Measurements from ENCODE around the gene MLN. TPM values are rescaled to one million over a fixed set of nuclear protein-coding genes. Genes with fewer than 3 reads are reported as not detected.

The MLN gene
- total RNA-seq, 1 experiment from 2014 or later = not detected

GRCh38 chr6:33789550-33789895 is 14.3 kb downstream of the MLN start:
- peaks cover 85 to 88% of the 10 kb centered on the region in 2 experiments for H3K4me1 Mint-ChIP-seq
- Histone ChIP-seq H2AFZ (ENCODE audit: low read length) (no peak overlapping the region), H3K23ac (ENCODE audit: insufficient read length, low read depth, low read length) (no peak overlapping the region), H2BK12ac (ENCODE audit: insufficient read length, low read depth, low read length) (no peak overlapping the region), H3K9me3 (ENCODE audit: control insufficient read depth, low read depth, low read length) (no peaks in the 10 kb centered on the region), H3K27ac (ENCODE audit: insufficient read length, low read depth, low read length) (no peak overlapping the region), H3K4me2 (ENCODE audit: insufficient read depth, insufficient read length, low read length) (peak overlapping the region; percentile 65), H3K4ac (ENCODE audit: low read depth, low read length) (no peak overlapping the region), H2BK15ac (ENCODE audit: low read depth, low read length) (no peak overlapping the region), H4K20me1 (ENCODE audit: control insufficient read depth, insufficient read depth, insufficient read length) (no peaks in the 10 kb centered on the region), H2BK120ac (ENCODE audit: low read depth, low read length, poor library complexity, severe bottlenecking) (no peak overlapping the region), H3T11ph (ENCODE audit: low read length) (no peak overlapping the region), H2BK5ac (ENCODE audit: insufficient read length, low read length) (no peak overlapping the region), H3K27me3 (ENCODE audit: insufficient read depth, low read length) (no peaks in the 10 kb centered on the region), H3K4me1 (ENCODE audit: insufficient read depth, low read length) (peaks cover 20% of the 10 kb centered on the region; the same call in 1 of the 2 replicates), H3K79me1 (ENCODE audit: insufficient read depth, low read depth, low read length, poor library complexity, severe bottlenecking) (no peaks in the 10 kb centered on the region), H4K5ac (ENCODE audit: insufficient read length, low read depth, low read length) (no peak overlapping the region), H4K8ac (replicated peaks; ENCODE audit: insufficient read length, low read depth, low read length) (no peak overlapping the region), H4K91ac (ENCODE audit: insufficient read length, low read depth, low read length) (no peak overlapping the region), H3K79me2 (ENCODE audit: insufficient read depth, low read length) (peaks cover 9% of the 10 kb centered on the region; the same call in 1 of the 2 replicates), H3K23me2 (ENCODE audit: insufficient read length, low read depth, low read length, poor library complexity, severe bottlenecking) (peaks cover 8% of the 10 kb centered on the region), H3K9ac (ENCODE audit: extremely low read depth, insufficient read length, low read length) (no peak overlapping the region), H3K18ac (ENCODE audit: insufficient read length, low read depth, low read length) (no peak overlapping the region), H2BK20ac (ENCODE audit: low read depth, low read length, poor library complexity, severe bottlenecking) (no peak overlapping the region), H3K56ac (ENCODE audit: insufficient read length, low read depth, low read length) (no peak overlapping the region), H3K14ac (ENCODE audit: insufficient read depth, low read length) (no peak overlapping the region), H2AK5ac (ENCODE audit: insufficient read length, low read length) (no peak overlapping the region)
- TF ChIP-seq CTCF (conservative IDR thresholded peaks at IDR 0.05) = no peak
- no peak for DNase-seq
- H3K36me3 Mint-ChIP-seq (ENCODE audit: insufficient read depth in 1 of 3, low read depth in 3 of 3) = peaks cover 3 to 15% (median 14%) of the 10 kb centered on the region in 3 experiments; a peak in 6 of 7 replicates
- no peaks in the 10 kb centered on the region; the same call in 1 of the 2 replicates for H3K27me3 Mint-ChIP-seq (ENCODE audit: low read depth)
- peak overlapping the region; percentile 71 to 98 (median 93) for H3K27ac Mint-ChIP-seq
- no peaks in the 10 kb centered on the region for H3K9me3 Mint-ChIP-seq
- no CpG with 5 or more reads among the region's 11 CpGs for WGBS (ENCODE audit: extremely low coverage, insufficient read length, low lambda C conversion rate)
- H3K4me3 Mint-ChIP-seq = peak overlapping the region; percentile 58 to 81

All from H9 (cell line).